Caco-2 (cell line): Measurements from ENCODE around the gene AHNAK2. TPM values are rescaled to one million over a fixed set of nuclear protein-coding genes. Genes with fewer than 3 reads are reported as not detected.

ENCODE experiments used
- BruUV-seq: library from RNA; stranded (reverse); fragments of 400-500 nt; replicated peaks from 2 replicates; lab custom pipeline; 2021; lab: Mats Ljungman, UMichigan
- CTCF ChIA-PET: fragments of 300-600 bp; sonication (Branson Sonifier 250); formaldehyde crosslinking; loops from one replicate; lab custom pipeline; 2022; ENCODE audit warnings: antibody characterized with exemption; lab: Charles Lee
- POLR2A ChIA-PET: fragments of 300-600 bp; sonication (Branson Sonifier 250); formaldehyde crosslinking; loops from one replicate; lab custom pipeline; 2022; ENCODE audit warnings: antibody characterized with exemption; lab: Charles Lee
- DNase-seq, 2 experiments: peaks; one replicate each; pipeline versions ENCODE4 v3.0.0 to v3.0.0-alpha.2; 2020 to 2022
- H3K27me3 ChIP-seq: replicated peaks from 2 replicates; pipeline ENCODE4 v1.6.0; 2011; ENCODE audit warnings: low read length; ENCODE audit not compliant: control insufficient read depth, insufficient read depth
- H3K36me3 ChIP-seq: 2 replicates; pipeline ENCODE4 v1.5.1; 2011; ENCODE audit warnings: low read length; ENCODE audit not compliant: control insufficient read depth, insufficient read depth
- H3K4me1 ChIP-seq: fragments of 250-450 bp; sonication (Bioruptor Pico); 2 replicates; pipeline ENCODE4 v1.5.1; 2020; ENCODE audit warnings: mild to moderate bottlenecking
- H3K4me3 ChIP-seq: 2 replicates; pipeline ENCODE4 v1.5.1; 2011; ENCODE audit warnings: low read depth, mild to moderate bottlenecking, control low read depth, low read length
- H3K9me3 ChIP-seq: fragments of 250-450 bp; sonication (Bioruptor Pico); 2 replicates; pipeline ENCODE4 v1.5.1; 2020; ENCODE audit warnings: mild to moderate bottlenecking, moderate library complexity
- H3K27ac Mint-ChIP-seq: one replicate; pipeline ENCODE4 v1.8.0; 2022; ENCODE audit warnings: mixed read lengths; ENCODE audit not compliant: unreplicated experiment
- H3K27me3 Mint-ChIP-seq: one replicate; pipeline ENCODE4 v1.8.0; 2022; ENCODE audit warnings: mixed read lengths; ENCODE audit not compliant: insufficient read depth, unreplicated experiment
- H3K36me3 Mint-ChIP-seq: one replicate; pipeline ENCODE4 v1.8.0; 2022; ENCODE audit warnings: mild to moderate bottlenecking, mixed read lengths; ENCODE audit not compliant: insufficient read depth, unreplicated experiment
- H3K4me1 Mint-ChIP-seq: one replicate; pipeline ENCODE4 v1.8.0; 2022; ENCODE audit warnings: low read depth, mixed read lengths; ENCODE audit not compliant: unreplicated experiment
- H3K4me3 Mint-ChIP-seq: one replicate; pipeline ENCODE4 v1.8.0; 2022; ENCODE audit warnings: mild to moderate bottlenecking, moderate library complexity, mixed read lengths; ENCODE audit not compliant: unreplicated experiment
- H3K9me3 Mint-ChIP-seq: one replicate; pipeline ENCODE4 v1.8.0; 2022; ENCODE audit warnings: mixed read lengths; ENCODE audit not compliant: unreplicated experiment
- intact Hi-C: fragments of 100-400 bp; cut with micrococcal nuclease; formaldehyde crosslinking; loops from one replicate; pipeline ENCODE4 v1.10.0; 2022; ENCODE audit not compliant: unreplicated experiment
- total RNA-seq: library from RNA; stranded (reverse); gene quantifications from 2 replicates; pipeline ENCODE4 v1.2.3, GENCODE V29; 2022
- TF ChIP-seq, protein P1 (sequence below), 2 experiments: fragments of 200-600 bp in 1 of 2; IDR thresholded peaks; 1 replicate in 1 of 2; 2 replicates in 1 of 2; pipeline versions ENCODE4 v1.5.1 to v1.8.0; 2011 to 2022; ENCODE audit warnings: antibody characterized with exemption in 1 of 2, control low read depth in 1 of 2, inconsistent platforms in 1 of 2, low read depth in 1 of 2, low read length in 1 of 2, mild to moderate bottlenecking in 1 of 2, moderate library complexity in 1 of 2; ENCODE audit not compliant: insufficient read depth in 1 of 2, severe bottlenecking in 1 of 2, unreplicated experiment in 1 of 2

The AHNAK2 gene
- total RNA-seq, 1 experiment from 2014 or later, result 0.77 TPM

DNA sequence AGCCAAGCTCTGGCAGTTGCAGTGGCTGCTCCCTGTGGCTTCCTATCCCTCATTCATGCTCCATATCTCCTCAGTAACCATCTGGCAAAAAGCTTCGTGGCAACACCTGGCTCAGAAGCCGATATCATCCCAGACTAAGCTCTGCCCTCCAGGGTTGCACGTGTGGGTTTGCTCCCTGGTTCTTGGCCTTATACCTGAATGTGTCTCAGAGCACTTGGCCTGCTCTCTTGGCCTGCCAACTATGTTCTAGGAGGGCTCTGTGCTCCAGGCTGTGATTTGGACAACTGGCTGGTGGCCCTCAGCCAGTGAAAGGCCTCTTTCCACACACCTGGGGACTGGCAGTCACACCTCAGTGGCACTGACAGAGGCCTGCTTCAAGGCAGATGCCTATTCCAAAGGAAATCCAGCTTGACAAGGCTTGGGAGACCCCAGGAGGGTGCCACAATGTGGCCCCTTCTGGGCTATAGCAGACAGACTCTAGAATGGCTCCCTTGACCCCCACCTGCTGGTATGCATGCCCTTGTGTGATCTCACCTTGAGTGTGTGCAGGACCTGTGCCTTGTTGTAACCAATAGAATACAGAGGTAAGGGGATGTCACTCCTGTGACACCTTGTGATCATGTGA is 43.0 kb downstream of the AHNAK2 start:
- TF ChIP-seq, protein P1, sequence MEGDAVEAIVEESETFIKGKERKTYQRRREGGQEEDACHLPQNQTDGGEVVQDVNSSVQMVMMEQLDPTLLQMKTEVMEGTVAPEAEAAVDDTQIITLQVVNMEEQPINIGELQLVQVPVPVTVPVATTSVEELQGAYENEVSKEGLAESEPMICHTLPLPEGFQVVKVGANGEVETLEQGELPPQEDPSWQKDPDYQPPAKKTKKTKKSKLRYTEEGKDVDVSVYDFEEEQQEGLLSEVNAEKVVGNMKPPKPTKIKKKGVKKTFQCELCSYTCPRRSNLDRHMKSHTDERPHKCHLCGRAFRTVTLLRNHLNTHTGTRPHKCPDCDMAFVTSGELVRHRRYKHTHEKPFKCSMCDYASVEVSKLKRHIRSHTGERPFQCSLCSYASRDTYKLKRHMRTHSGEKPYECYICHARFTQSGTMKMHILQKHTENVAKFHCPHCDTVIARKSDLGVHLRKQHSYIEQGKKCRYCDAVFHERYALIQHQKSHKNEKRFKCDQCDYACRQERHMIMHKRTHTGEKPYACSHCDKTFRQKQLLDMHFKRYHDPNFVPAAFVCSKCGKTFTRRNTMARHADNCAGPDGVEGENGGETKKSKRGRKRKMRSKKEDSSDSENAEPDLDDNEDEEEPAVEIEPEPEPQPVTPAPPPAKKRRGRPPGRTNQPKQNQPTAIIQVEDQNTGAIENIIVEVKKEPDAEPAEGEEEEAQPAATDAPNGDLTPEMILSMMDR (IDR thresholded peaks at IDR 0.05; ENCODE audit: insufficient read depth in 1 of 2, low read depth in 1 of 2, low read length in 1 of 2, severe bottlenecking in 1 of 2, unreplicated experiment in 1 of 2), result no peak
- Histone ChIP-seq H3K4me1 (0 out of 2 replicates have a peak, but pooled peaks cover 3% of the 10 kb centered on the region), H3K27me3 (peaks cover 3% of the 10 kb centered on the region), H3K9me3 (no peaks in the 10 kb centered on the region), H3K36me3 (no peaks in the 10 kb centered on the region), H3K4me3 (no peak overlapping the region)
- H3K4me1 Mint-ChIP-seq, result no peaks in the 10 kb centered on the region
- no peak for DNase-seq
- no peaks in the 10 kb centered on the region for H3K9me3 Mint-ChIP-seq
- no peaks in the 10 kb centered on the region for H3K36me3 Mint-ChIP-seq
- H3K27ac Mint-ChIP-seq, result no peak overlapping the region
- H3K4me3 Mint-ChIP-seq, result peak overlapping the region; percentile 50
- no TSS peak for BruUV-seq
- POLR2A ChIA-PET, result no interaction called here
- CTCF ChIA-PET, result interaction anchor here (1.0 kb wide), 1 partner anchor 37 kb away, joined by 3 read pairs; no protein-coding TSS in a partner anchor
- H3K27me3 Mint-ChIP-seq, result peaks cover 11% of the 10 kb centered on the region
- intact Hi-C loops, result no loop called here

DNA sequence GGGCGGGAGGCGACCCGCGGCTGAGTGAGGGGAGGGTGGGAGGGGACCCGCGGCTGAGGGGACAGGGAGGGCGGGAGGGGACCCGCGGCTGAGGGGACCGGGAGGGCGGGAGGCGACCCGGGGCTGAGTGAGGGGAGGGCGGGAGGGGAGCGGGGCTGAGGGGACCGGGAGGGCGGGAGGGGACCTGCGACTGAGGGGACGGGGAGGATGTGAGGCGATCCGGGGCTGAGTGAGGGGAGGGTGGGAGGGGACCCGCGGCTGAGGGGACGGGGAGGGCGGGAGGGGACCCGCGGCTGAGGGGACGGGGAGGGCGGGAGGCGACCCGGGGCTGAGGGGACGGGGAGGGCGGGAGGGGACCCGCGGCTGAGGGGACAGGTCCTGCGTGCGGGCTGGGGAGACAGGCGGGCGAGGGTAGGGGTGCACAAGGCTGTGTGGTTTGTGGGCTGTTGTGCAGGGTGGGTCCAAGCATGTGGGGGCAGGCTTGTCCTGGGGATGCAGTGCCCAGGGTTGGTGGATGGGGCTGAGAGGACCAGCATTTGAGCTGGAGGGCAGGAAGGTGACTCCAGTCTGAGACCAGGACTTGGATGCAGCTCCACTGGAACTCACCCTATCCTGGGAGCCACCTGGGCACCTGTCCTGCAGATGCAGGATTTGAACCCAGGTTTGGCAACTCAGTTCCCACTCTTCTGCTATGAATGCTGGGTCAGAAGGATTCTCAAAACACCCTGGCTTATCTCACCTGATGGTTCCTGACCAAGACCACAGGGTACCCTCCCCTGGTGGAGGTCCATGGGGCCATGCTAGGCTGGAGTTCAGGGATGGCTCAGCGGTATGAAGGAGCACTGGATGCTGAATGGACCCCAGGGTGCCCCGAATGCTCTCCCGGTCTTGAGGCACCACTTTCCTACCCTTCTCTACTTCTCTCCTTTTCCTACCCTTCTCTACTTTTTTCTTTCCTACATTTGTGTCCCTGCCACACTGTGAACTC is 44.1 kb downstream of the AHNAK2 start:
- TF ChIP-seq, protein P1 (IDR thresholded peaks at IDR 0.05; ENCODE audit: insufficient read depth in 1 of 2, low read depth in 1 of 2, low read length in 1 of 2, severe bottlenecking in 1 of 2, unreplicated experiment in 1 of 2), result no peak
- ChIA-PET POLR2A (interaction anchor here (0.6 kb wide), 1 partner anchor 69 kb away, joined by 4 read pairs; no protein-coding TSS in a partner anchor), CTCF (interaction anchor here (0.7 to 1.2 kb wide), 5 partner anchors 21 to 127 kb away, joined by 3 to 4 read pairs (median 3); no protein-coding TSS in a partner anchor)
- no TSS peak for BruUV-seq
- no peaks in the 10 kb centered on the region for H3K36me3 ChIP-seq
- H3K36me3 Mint-ChIP-seq, result no peaks in the 10 kb centered on the region
- 0 out of 2 replicates have a peak, but pooled peaks cover 3% of the 10 kb centered on the region for H3K4me1 ChIP-seq
- no peak for DNase-seq
- no peaks in the 10 kb centered on the region for H3K4me1 Mint-ChIP-seq
- peak overlapping the region; percentile 66 for H3K4me3 Mint-ChIP-seq
- H3K9me3 Mint-ChIP-seq, result no peaks in the 10 kb centered on the region
- intact Hi-C loops, result no loop called here
- H3K4me3 ChIP-seq, result peak overlapping the region; percentile 40
- H3K27ac Mint-ChIP-seq, result no peak overlapping the region
- H3K9me3 ChIP-seq, result no peaks in the 10 kb centered on the region
- peaks cover 3% of the 10 kb centered on the region for H3K27me3 ChIP-seq
- H3K27me3 Mint-ChIP-seq, result peaks cover 11% of the 10 kb centered on the region
